SK-N-MC (cell line): ENCODE data around the gene FOXO1.

Source experiments
- EZH2 ChIP-seq: fragments of 200-600 bp; sonication (generic); IDR thresholded peaks from one replicate; pipeline ENCODE4 v1.6.1; 2017; ENCODE audit warnings: antibody characterized with exemption
- FOXP2 ChIP-seq: optimal IDR thresholded peaks from 2 replicates; pipeline ENCODE3; 2011; ENCODE audit warnings: mild to moderate bottlenecking, moderate library complexity; ENCODE audit not compliant: insufficient read depth; ENCODE audit errors: extremely low read length, control extremely low read depth
- POLR2AphosphoS5 ChIP-seq: IDR thresholded peaks from 2 replicates; pipeline ENCODE4 v1.6.1; 2012; ENCODE audit warnings: mild to moderate bottlenecking, low read depth, low read length, borderline replicate concordance

DNA sequence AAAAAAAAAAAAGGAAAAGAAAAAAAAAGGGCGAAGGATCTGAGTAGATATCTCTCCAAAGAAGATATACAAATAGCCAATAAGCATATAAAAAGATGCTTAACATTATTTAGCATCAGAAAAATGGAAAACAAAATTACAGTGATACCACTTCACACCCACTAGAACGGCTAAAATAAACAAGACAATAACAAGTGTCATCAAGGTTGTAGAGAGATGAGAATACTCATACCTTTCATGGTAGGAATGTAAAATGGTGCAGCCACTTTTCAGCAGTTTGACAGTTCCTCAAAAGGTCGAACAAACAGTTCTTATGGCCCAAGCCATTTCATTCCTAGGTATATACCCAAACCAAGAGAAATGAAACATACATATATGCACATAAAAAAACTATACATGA, 33.5 kb downstream of the FOXO1 start:
- TF ChIP-seq POLR2AphosphoS5 (no peak), EZH2 (no peak), FOXP2 (no peak)
